Heart left ventricle (tissue), 16 donors: Measurements from ENCODE around the gene ST3GAL4. TPM values are rescaled to one million over a fixed set of nuclear protein-coding genes. Genes with fewer than 3 reads are reported as not detected.
"Not testable (repeated sequence)": the region's sequence is repeated elsewhere in the genome, so short reads cannot be mapped to it uniquely, and the experiment has no call there.

ENCODE experiments used
- ATAC-seq, 4 donors: fragments of 200-7000 bp; cut with Tn5 transposase; one replicate each; pipeline ENCODE4 v1.9.1; 2020 to 2022; ENCODE audit warnings: moderate library complexity in 4 of 4, mild to moderate bottlenecking in 3 of 4, moderate number of reproducible peaks in 1 of 4
- DNase-seq, 5 donors: peaks; one replicate each; pipeline ENCODE4 v3.0.0-alpha.2; 2020
- H3K27ac ChIP-seq, 12 donors: fragments of 200-600 bp; sonication (generic) in 4 of 12; one replicate each; pipeline versions ENCODE4 v1.5.0 to v1.8.0; 2016 to 2022; ENCODE audit warnings: mild to moderate bottlenecking in 2 of 12
- H3K27me3 ChIP-seq, 9 donors: fragments of 200-600 bp; sonication (generic) in 2 of 9; one replicate each; pipeline versions ENCODE4 v1.5.1 to v1.8.0; 2016 to 2022; ENCODE audit warnings: mild to moderate bottlenecking in 3 of 9
- H3K36me3 ChIP-seq, 9 donors: fragments of 200-600 bp; sonication (generic) in 2 of 9; one replicate each; pipeline versions ENCODE4 v1.5.0 to v1.8.0; 2018 to 2022; ENCODE audit warnings: mild to moderate bottlenecking in 2 of 9
- H3K4me1 ChIP-seq, 12 donors: fragments of 200-600 bp; sonication (generic) in 4 of 12; one replicate each; pipeline versions ENCODE4 v1.5.0 to v1.8.0; 2016 to 2022; ENCODE audit warnings: mild to moderate bottlenecking in 3 of 12
- H3K4me3 ChIP-seq, 12 donors: fragments of 200-600 bp; sonication (generic) in 4 of 12; one replicate each; pipeline versions ENCODE4 v1.5.0 to v1.8.0; 2017 to 2022; ENCODE audit warnings: mild to moderate bottlenecking in 9 of 12, moderate library complexity in 4 of 12
- H3K9me3 ChIP-seq, 12 donors: fragments of 200-600 bp; sonication (generic) in 4 of 12; one replicate each; pipeline versions ENCODE4 v1.5.0 to v1.8.0; 2016 to 2022; ENCODE audit warnings: mild to moderate bottlenecking in 1 of 12
- CTCF ChIP-seq, 12 donors: fragments of 200-600 bp; sonication (generic) in 4 of 12; IDR thresholded peaks; one replicate each; pipeline versions ENCODE4 v1.5.0 to v1.8.0; 2018 to 2022; ENCODE audit warnings: antibody characterized with exemption in 12 of 12, mild to moderate bottlenecking in 5 of 12
- POLR2A ChIP-seq, 2 donors: fragments of 450-650 bp; IDR thresholded peaks; one replicate each; pipeline ENCODE4 v1.6.1; 2017; ENCODE audit warnings: antibody characterized with exemption in 2 of 2, mild to moderate bottlenecking in 2 of 2, moderate library complexity in 2 of 2
- WGBS, 4 donors: extraction: QIAGEN DNeasy Blood & Tissue Kit in 2 of 4; methylation state at CpG; one replicate each; pipeline versions ENCODE4 v1.1.5 to v1.1.7; 2013 to 2018; 5-methylcytosine and 5-hydroxymethylcytosine counted together
- intact Hi-C, 10 donors: fragments of 100-400 bp; cut with DNase I; formaldehyde crosslinking; loops; one replicate each; pipeline versions ENCODE4 v1.11.1 to v1.14.2; 2022
- polyA plus RNA-seq, 2 donors: library from polyadenylated mRNA; stranded (reverse); fragments of 200-250 nt; gene quantifications; one replicate each; pipeline ENCODE4 v1.2.3, GENCODE V29; 2013
- total RNA-seq, 9 donors: library from RNA; depleted of rRNA in 2 of 9; stranded (reverse); fragments of >200 nt in 2 of 9; fragmentation: NEBNext Ultra II Directional in 3 of 9; extraction: Animal tissue kit (Norgen Biotek cat#: 25700) in 3 of 9; gene quantifications; one replicate each; pipeline versions ENCODE4 v1.1.0 to v1.2.4, GENCODE V29; 2016 to 2023
- donor health status: ischemic (EF 13 %, LVEDD 7.1; RV severe dilation, severe dysfunction).
- donor health status: healthy with polysubstance abuse.
- donor health status: DM: no; HTN: yes; CAD: no.
- donor health status: DM: no; HTN: no; CAD: no.
- donor health status: ischemic (EF 25% LVEDD 6.9; RV normal size, moderate dysfunction).
- donor health status: ischemic (EF 25% LVEDD 5.7; RV mildly dilated, moderate dysfunction).
- donor health status: healthy.
- donor health status: DM: yes; HTN: yes; CAD: no.
- donor health status: ischemic (EF 35%, LVEDD 5.7; RV mildly dilated, moderate dysfunction).
- donor health status: nonischemic (EF 11% LVEDD 7.7; RV severe dilation, severe dysfunction).
- donor health status: DM: yes; HTN: yes; CAD: no.
- donor health status: PGD.
- donor health status: ischemic (EF 29% LVEDD 5.4; RV normal size, mild dysfunction).
- donor health status: nonischemic (EF 23%, LVEDD 6.1; RV moderate dilation, normal function).

Gene ST3GAL4
- total and polyA plus RNA-seq, 11 donors, result 30.6 to 168 (median 66.1) TPM

GRCh38 chr11:126385991-126386728, 30.7 kb downstream of the ST3GAL4 start:
- H3K4me3 ChIP-seq, result no peak overlapping the region
- H3K4me1 ChIP-seq, result peaks cover 4 to 63% (median 30%) of the 10 kb centered on the region in 12 donors
- H3K27ac ChIP-seq, result peak overlapping the region in 11 of 12 donors; percentile 9 to 75 (median 43)
- no peaks in the 10 kb centered on the region for H3K9me3 ChIP-seq
- TF ChIP-seq POLR2A (IDR thresholded peaks at IDR 0.05), result no peak
- no peak for TF ChIP-seq CTCF (IDR thresholded peaks at IDR 0.05)
- ATAC-seq (peak; percentile 5 to 13 (median 11)), DNase-seq (no peak)
- intact Hi-C loops, result no loop called here
- H3K36me3 ChIP-seq, result no peaks in the 10 kb centered on the region
- 63 to 67% (median 66%) methylated on average over 8 of the region's 8 CpGs for WGBS, 4 donors
- H3K27me3 ChIP-seq, result no peaks in the 10 kb centered on the region

GRCh38 chr11:126386729-126387071, 31.2 kb downstream of the ST3GAL4 start:
- peaks cover 4 to 67% (median 35%) of the 10 kb centered on the region in 12 donors for H3K4me1 ChIP-seq
- H3K27ac ChIP-seq, result peak overlapping the region in 11 of 12 donors; percentile 9 to 75 (median 45)
- 14 to 34% (median 17%) methylated on average over 4 to 5 of the region's 5 CpGs for WGBS, 4 donors
- intact Hi-C loops, H3K36me3 ChIP-seq, H3K4me3 ChIP-seq, H3K27me3 ChIP-seq, H3K9me3 ChIP-seq: not testable (repeated sequence)
- ATAC-seq, result peak; percentile 78 to 89 (median 84)
- peak in 4 of 5 donors; percentile 66 to 84 (median 72) for DNase-seq

GRCh38 chr11:126387857-126388256, 32.4 kb downstream of the ST3GAL4 start:
- intact Hi-C loops, result no loop called here
- peaks cover 6 to 70% (median 45%) of the 10 kb centered on the region in 12 donors for H3K4me1 ChIP-seq
- 62 to 67% (median 63%) methylated on average over 5 of the region's 5 CpGs for WGBS, 4 donors

GRCh38 chr11:126390272-126390867, 34.9 kb downstream of the ST3GAL4 start:
- no peak for DNase-seq
- intact Hi-C loops, result loop anchor here in 4 of 10 donors (5.0 kb wide), 2 partner anchors 33 to 73 kb away; partner anchors contain the start of gene ST3GAL4 (in 4 of the 4)

More at GRCh38 chr11:126387857-126388256, 32.4 kb downstream of the ST3GAL4 start:
- Histone ChIP-seq H3K4me3 (no peak overlapping the region), H3K27me3 (no peaks in the 10 kb centered on the region), H3K9me3 (no peaks in the 10 kb centered on the region), H3K27ac (peak overlapping the region in 2 of 12 donors; percentile 71 to 75), H3K36me3 (no peaks in the 10 kb centered on the region)
- TF ChIP-seq CTCF (IDR thresholded peaks at IDR 0.05) (no peak), POLR2A (IDR thresholded peaks at IDR 0.05) (no peak)
- ATAC-seq, result no peak
- no peak for DNase-seq

More at GRCh38 chr11:126390272-126390867, 34.9 kb downstream of the ST3GAL4 start:
- Histone ChIP-seq H3K36me3 (no peaks in the 10 kb centered on the region), H3K9me3 (no peaks in the 10 kb centered on the region), H3K4me1 (peaks cover 12 to 84% (median 62%) of the 10 kb centered on the region in 12 donors), H3K27ac (peak overlapping the region in 2 of 12 donors; percentile 9 to 90), H3K27me3 (no peaks in the 10 kb centered on the region), H3K4me3 (no peak overlapping the region)
- ATAC-seq, result no peak
- TF ChIP-seq CTCF (IDR thresholded peaks at IDR 0.05) (no peak), POLR2A (IDR thresholded peaks at IDR 0.05) (no peak)
- 60 to 65% (median 62%) methylated on average over 5 of the region's 5 CpGs for WGBS, 4 donors
